BJ (cell line): ENCODE measurements around the gene MAB21L2. TPM values are rescaled to one million over a fixed set of nuclear protein-coding genes. Genes with fewer than 3 reads are reported as not detected.

Source experiments
- CTCF ChIA-PET: fragments of 350-600 bp; formaldehyde crosslinking; extraction: SDS; loops from one replicate; lab custom pipeline; 2021; ENCODE audit warnings: antibody characterized with exemption, inconsistent platforms; lab: Yijun Ruan, JAX
- POLR2A ChIA-PET: fragments of 300-600 bp; sonication (Branson Sonifier 250); formaldehyde crosslinking; extraction: SDS; loops from one replicate; lab custom pipeline; 2021; ENCODE audit warnings: antibody characterized with exemption; lab: Charles Lee
- DNase-seq: peaks from one replicate; pipeline ENCODE4 v3.0.0-alpha.2; 2011; ENCODE audit warnings: low read depth
- H3K27me3 ChIP-seq: 2 replicates; pipeline ENCODE4 v1.6.0; 2011; ENCODE audit warnings: low read length; ENCODE audit not compliant: control insufficient read depth, insufficient read depth
- H3K36me3 ChIP-seq: 2 replicates; pipeline ENCODE4 v1.5.1; 2011; ENCODE audit warnings: low read length; ENCODE audit not compliant: control insufficient read depth, insufficient read depth
- H3K4me3 ChIP-seq: 2 replicates; pipeline ENCODE4 v1.5.1; 2011; ENCODE audit warnings: low read depth, mild to moderate bottlenecking, control low read depth, low read length
- polyA plus RNA-seq: library from polyadenylated mRNA; depleted of rRNA; stranded (reverse); fragments of >200 nt; gene quantifications from 2 replicates; pipeline ENCODE4 v1.2.3, GENCODE V29; 2011
- TF ChIP-seq, protein P1 (sequence below): IDR thresholded peaks from 2 replicates; pipeline ENCODE4 v1.5.1; 2011; ENCODE audit warnings: low read depth, mild to moderate bottlenecking, control low read depth, inconsistent platforms, low read length, moderate library complexity; ENCODE audit not compliant: insufficient read depth

The MAB21L2 gene
- polyA plus RNA-seq, 1 experiment: not detected

DNA sequence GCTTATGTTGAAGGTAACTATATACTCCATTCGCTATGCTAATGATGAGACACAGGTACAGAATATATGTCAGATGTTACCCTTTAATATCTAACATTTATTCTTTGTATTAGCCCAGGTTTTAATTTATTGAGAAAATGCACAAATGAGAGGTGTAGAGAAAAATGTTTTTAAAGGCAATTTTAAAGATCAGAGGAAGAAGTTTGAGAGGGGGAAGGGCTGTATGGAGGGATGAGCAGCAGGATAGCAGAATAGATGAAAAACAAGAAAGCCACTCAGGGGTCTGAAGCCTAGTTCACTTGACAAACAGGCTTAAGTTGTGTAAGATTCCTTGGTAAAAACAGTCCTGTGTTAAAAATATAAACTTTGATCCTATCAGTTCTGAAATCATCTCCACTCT lies 3.7 kb downstream of the MAB21L2 start:
- Histone ChIP-seq H3K4me3 (no peak overlapping the region), H3K36me3 (no peaks in the 10 kb centered on the region), H3K27me3 (no peaks in the 10 kb centered on the region)
- ChIA-PET CTCF (no interaction called here), POLR2A (no interaction called here)
- TF ChIP-seq, protein P1, sequence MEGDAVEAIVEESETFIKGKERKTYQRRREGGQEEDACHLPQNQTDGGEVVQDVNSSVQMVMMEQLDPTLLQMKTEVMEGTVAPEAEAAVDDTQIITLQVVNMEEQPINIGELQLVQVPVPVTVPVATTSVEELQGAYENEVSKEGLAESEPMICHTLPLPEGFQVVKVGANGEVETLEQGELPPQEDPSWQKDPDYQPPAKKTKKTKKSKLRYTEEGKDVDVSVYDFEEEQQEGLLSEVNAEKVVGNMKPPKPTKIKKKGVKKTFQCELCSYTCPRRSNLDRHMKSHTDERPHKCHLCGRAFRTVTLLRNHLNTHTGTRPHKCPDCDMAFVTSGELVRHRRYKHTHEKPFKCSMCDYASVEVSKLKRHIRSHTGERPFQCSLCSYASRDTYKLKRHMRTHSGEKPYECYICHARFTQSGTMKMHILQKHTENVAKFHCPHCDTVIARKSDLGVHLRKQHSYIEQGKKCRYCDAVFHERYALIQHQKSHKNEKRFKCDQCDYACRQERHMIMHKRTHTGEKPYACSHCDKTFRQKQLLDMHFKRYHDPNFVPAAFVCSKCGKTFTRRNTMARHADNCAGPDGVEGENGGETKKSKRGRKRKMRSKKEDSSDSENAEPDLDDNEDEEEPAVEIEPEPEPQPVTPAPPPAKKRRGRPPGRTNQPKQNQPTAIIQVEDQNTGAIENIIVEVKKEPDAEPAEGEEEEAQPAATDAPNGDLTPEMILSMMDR: no peak
- DNase-seq: no peak

DNA sequence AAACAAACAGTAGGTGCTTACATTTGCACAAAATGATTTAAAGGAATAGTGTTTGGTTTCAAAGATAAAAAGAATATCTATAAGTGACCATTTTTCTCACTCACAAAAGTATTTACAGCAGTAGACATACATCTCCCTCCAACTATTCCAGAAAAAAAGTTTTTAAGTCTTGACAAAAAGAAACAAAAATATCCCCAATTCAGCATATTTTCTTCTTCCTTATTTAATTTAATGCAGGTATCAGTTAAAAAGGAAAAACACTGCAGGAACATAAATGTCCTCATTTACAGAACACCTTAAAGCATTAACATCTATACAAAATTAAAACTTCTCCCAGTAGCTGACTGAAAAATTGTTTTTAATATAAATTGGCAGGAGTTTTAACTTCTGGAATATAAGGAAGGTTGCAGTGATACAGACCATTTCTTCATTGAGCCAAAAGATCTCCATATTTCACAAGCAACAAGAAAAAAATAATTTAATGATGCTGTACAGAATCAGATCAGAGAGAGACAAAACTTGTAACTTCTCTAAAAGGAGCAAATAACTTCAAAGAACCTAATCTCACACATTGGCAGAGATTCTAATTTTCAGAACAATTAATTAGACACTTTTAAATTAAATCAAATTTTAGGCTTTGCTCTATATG lies 4.3 kb downstream of the MAB21L2 start:
- Histone ChIP-seq H3K4me3 (no peak overlapping the region), H3K36me3 (no peaks in the 10 kb centered on the region), H3K27me3 (no peaks in the 10 kb centered on the region)
- ChIA-PET POLR2A (no interaction called here), CTCF (no interaction called here)
- DNase-seq: no peak
- TF ChIP-seq, protein P1: no peak

DNA sequence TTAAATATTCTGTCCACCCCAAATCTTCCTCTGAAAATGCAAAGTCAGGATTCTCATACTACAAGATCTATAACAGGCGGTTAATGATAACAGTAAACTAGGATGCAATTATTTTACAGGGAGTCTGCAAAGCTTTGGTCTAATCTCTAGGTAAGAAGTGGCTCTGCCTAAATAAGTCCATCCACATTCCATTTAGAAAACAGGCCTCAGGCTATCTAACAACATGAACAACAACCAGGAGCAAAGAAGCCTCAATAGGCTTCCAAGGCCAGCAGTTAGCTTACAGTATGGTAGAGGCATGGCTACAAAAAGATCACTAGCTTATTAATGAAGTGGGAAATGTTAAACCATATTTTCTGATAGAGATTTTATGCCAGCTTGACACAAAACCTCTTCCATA lies 6.4 kb downstream of the MAB21L2 start:
- TF ChIP-seq, protein P1: no peak
- CTCF ChIA-PET: no interaction called here
- Histone ChIP-seq H3K27me3 (no peaks in the 10 kb centered on the region), H3K4me3 (no peak overlapping the region), H3K36me3 (no peaks in the 10 kb centered on the region)
- POLR2A ChIA-PET: no interaction called here
- DNase-seq: no peak

DNA sequence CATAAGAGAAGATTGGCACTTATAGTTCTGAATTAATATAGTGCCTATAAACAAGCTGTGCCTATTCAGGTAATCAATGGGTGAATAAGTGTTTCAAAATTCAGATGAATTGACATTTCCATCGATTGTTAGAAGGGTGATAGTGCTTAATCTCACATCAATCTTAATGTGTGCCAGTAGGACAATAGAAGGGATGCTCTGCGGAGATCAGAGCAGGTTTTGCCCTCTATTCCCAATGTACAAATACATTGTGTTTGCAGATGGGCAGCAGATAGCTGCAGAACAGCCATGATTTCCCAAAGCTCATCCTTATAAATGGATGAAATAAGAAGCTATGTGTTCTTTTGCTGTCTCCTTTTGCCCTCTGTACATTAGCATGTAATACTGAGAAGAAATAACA lies 7.2 kb downstream of the MAB21L2 start:
- ChIA-PET POLR2A (no interaction called here), CTCF (no interaction called here)
- Histone ChIP-seq H3K36me3 (no peaks in the 10 kb centered on the region), H3K27me3 (no peaks in the 10 kb centered on the region), H3K4me3 (no peak overlapping the region)
- TF ChIP-seq, protein P1: no peak
- DNase-seq: no peak

DNA sequence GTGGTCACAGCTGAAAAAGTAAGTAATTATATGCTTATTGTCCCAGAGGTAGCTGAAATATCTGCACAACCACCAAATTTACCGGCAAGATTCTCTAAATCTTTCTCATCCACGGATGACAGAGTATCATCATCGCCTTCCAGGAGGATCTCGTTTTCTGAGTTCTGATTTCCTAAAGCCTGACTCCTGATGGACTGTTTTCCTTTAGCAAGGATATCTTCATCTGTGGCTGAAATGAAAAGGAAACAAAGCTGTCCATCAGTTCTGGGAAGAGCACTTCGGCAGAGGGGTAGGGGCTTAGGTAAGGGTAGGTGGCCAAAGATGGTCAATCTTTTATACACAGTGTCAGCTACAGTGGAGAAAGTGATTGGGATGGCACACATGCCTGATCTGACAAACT lies 8.7 kb downstream of the MAB21L2 start:
- H3K27me3 ChIP-seq: no peaks in the 10 kb centered on the region
- CTCF ChIA-PET: interaction anchor here (0.6 kb wide), 1 partner anchor 297 kb away, joined by 3 read pairs; no protein-coding TSS in a partner anchor
- POLR2A ChIA-PET: no interaction called here
- TF ChIP-seq, protein P1: no peak
- H3K36me3 ChIP-seq: no peaks in the 10 kb centered on the region
- DNase-seq: no peak
- no peak overlapping the region for H3K4me3 ChIP-seq
